A549 (cell line): ENCODE results near the gene SEC16B.

Experiments
- BHLHE40 ChIP-seq: IDR thresholded peaks from 2 replicates; pipeline ENCODE4 v1.6.1; 2012; ENCODE audit warnings: low read depth, low read length, inconsistent platforms
- CEBPB ChIP-seq, 2 experiments: fragments of >200 bp in 1 of 2; sonication (Bioruptor Twin) in 1 of 2; formaldehyde crosslinking in 1 of 2; IDR thresholded peaks; 2 replicates each; pipeline ENCODE4 v1.6.1; 2012 to 2016
- CTCF ChIP-seq: fragments of >200 bp; sonication (Bioruptor Twin); formaldehyde crosslinking; IDR thresholded peaks from 3 replicates; pipeline ENCODE4 v1.5.1; 2016
- HDAC2 ChIP-seq: fragments of 200-600 bp; sonication (generic); IDR thresholded peaks from 2 replicates; pipeline ENCODE4 v1.6.1; 2016
- MAFK ChIP-seq: fragments of 450-650 bp; IDR thresholded peaks from 2 replicates; pipeline ENCODE4 v1.6.1; 2014; ENCODE audit not compliant: partially characterized antibody
- MAZ ChIP-seq: fragments of 150-350 bp; IDR thresholded peaks from 2 replicates; pipeline ENCODE4 v1.6.1; 2014; ENCODE audit warnings: antibody characterized with exemption, low read depth, low read length, borderline replicate concordance
- NFE2L2 ChIP-seq: fragments of 150-350 bp; conservative IDR thresholded peaks from 2 replicates; pipeline ENCODE4 v1.6.1; 2014; ENCODE audit warnings: low read length
- POLR2A ChIP-seq: IDR thresholded peaks from 2 replicates; pipeline ENCODE4 v1.6.1; 2012; ENCODE audit warnings: mild to moderate bottlenecking, low read length
- RAD21 ChIP-seq, 2 experiments: fragments of >200 bp in 1 of 2; sonication (Bioruptor Twin) in 1 of 2; formaldehyde crosslinking in 1 of 2; IDR thresholded peaks in 1 of 2; conservative IDR thresholded peaks in 1 of 2; 2 replicates in 1 of 2; 3 replicates in 1 of 2; pipeline ENCODE4 v1.6.1; 2012 to 2018; ENCODE audit warnings: inconsistent platforms in 1 of 2
- REST ChIP-seq: fragments of 200-600 bp; sonication (generic); IDR thresholded peaks from 2 replicates; pipeline ENCODE4 v1.6.1; 2016; ENCODE audit warnings: antibody characterized with exemption, mild to moderate bottlenecking, moderate library complexity
- RFX5 ChIP-seq: fragments of 450-650 bp; IDR thresholded peaks from 2 replicates; pipeline ENCODE4 v1.7.1; 2014; ENCODE audit warnings: antibody characterized with exemption, mild to moderate bottlenecking, moderate library complexity
- TFCP2L1 ChIP-seq: fragments of 250-450 bp; sonication (Bioruptor Pico); IDR thresholded peaks from 2 replicates; pipeline ENCODE4 v1.5.0; 2021; ENCODE audit warnings: mild to moderate bottlenecking
- TF ChIP-seq, protein P1 (sequence below): IDR thresholded peaks from 2 replicates; pipeline ENCODE4 v1.6.1; 2012

DNA sequence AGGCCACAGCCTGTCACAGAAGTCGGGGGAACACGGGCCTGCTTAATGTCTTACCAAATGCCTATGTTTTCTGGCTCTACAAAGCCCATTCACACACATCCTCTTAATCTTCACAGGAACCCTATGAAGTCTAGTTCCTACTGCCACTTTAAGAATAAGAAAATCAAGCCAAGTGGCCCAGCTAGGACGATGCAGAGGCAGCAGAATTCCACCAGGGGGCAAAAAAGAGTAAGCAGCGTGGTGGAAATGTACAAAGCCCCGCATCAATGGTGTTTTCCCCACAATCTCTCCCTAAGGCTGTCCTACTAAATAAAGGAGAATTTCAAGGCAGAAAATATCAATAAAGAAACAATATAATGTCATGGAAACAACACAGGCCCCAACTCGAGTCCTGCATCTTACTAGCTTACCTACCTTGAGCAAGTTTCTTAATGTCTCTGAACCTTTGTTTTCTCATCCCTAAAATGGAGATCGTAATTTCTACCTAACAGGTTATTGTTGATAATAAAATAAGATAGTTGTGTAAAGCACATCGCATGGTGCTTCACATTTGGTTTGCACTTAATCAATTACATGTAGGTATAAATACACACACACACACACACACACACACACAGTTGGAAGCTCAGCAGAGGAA lies 21.4 kb downstream of the SEC16B start:
- TF ChIP-seq CTCF: peak; percentile 83
- TF ChIP-seq RFX5: no peak
- no peak for TF ChIP-seq POLR2A
- no peak for TF ChIP-seq TFCP2L1 (CRISPR knock-in tag)
- TF ChIP-seq NFE2L2: no peak
- no peak for TF ChIP-seq HDAC2
- no peak for TF ChIP-seq BHLHE40
- peak; percentile 23 for TF ChIP-seq MAFK
- TF ChIP-seq CEBPB (IDR thresholded peaks at IDR 0.05): no peak
- TF ChIP-seq, protein P1, sequence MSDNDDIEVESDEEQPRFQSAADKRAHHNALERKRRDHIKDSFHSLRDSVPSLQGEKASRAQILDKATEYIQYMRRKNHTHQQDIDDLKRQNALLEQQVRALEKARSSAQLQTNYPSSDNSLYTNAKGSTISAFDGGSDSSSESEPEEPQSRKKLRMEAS: no peak
- peak; percentile 70 to 72 for TF ChIP-seq RAD21 (conservative IDR thresholded peaks at IDR 0.05 in 1 of 2, IDR thresholded peaks at IDR 0.05 in 1 of 2)
- no peak for TF ChIP-seq REST
- no peak for TF ChIP-seq MAZ
